IMR-90 (cell line): ENCODE data around the gene GPRC5B. TPM values are rescaled to one million over a fixed set of nuclear protein-coding genes. Genes with fewer than 3 reads are reported as not detected.

Source experiments
- ATAC-seq: fragments of 200-7000 bp; cut with Tn5 transposase; 2 replicates; pipeline ENCODE4 v1.9.1; 2020; ENCODE audit warnings: low read depth, mild to moderate bottlenecking, moderate library complexity
- BruUV-seq: library from RNA; stranded (reverse); fragments of 400-500 nt; replicated peaks from 2 replicates; lab custom pipeline; 2021; lab: Mats Ljungman, UMichigan
- CTCF ChIA-PET: fragments of 300-600 bp; formaldehyde crosslinking; extraction: SDS; loops from one replicate; lab custom pipeline; 2021; ENCODE audit warnings: antibody characterized with exemption; lab: Yijun Ruan, JAX
- POLR2A ChIA-PET: fragments of 300-600 bp; sonication (Branson Sonifier 250); formaldehyde crosslinking; loops from one replicate; lab custom pipeline; 2022; ENCODE audit warnings: antibody characterized with exemption; ENCODE audit not compliant: unreplicated experiment; lab: Charles Lee
- DNase-seq: peaks from one replicate; pipeline ENCODE4 v3.0.0; 2013
- H2AFZ ChIP-seq: replicated peaks from 2 replicates; pipeline ENCODE3; 2013; ENCODE audit warnings: low read length, mild to moderate bottlenecking; ENCODE audit not compliant: poor library complexity
- H2AK5ac ChIP-seq: 2 replicates; pipeline ENCODE4 v1.6.1; 2013; ENCODE audit warnings: low read depth, low read length, inconsistent platforms
- H2AK9ac ChIP-seq: replicated peaks from 2 replicates; pipeline ENCODE3; 2013; ENCODE audit warnings: mild to moderate bottlenecking, low read depth, low read length, moderate library complexity; ENCODE audit not compliant: poor library complexity
- H2BK120ac ChIP-seq: 2 replicates; pipeline ENCODE4 v1.6.1; 2013; ENCODE audit warnings: low read depth, low read length, inconsistent platforms
- H2BK15ac ChIP-seq: 3 replicates; pipeline ENCODE4 v1.6.1; 2013; ENCODE audit warnings: low read depth, low read length, inconsistent platforms
- H2BK20ac ChIP-seq: 2 replicates; pipeline ENCODE4 v1.6.1; 2013; ENCODE audit warnings: low read depth, mild to moderate bottlenecking, inconsistent platforms, low read length, moderate library complexity
- H2BK5ac ChIP-seq: 2 replicates; pipeline ENCODE4 v1.6.1; 2013; ENCODE audit warnings: mild to moderate bottlenecking, low read depth, low read length, inconsistent platforms; ENCODE audit not compliant: poor library complexity, severe bottlenecking
- H3K14ac ChIP-seq: replicated peaks from 2 replicates; pipeline ENCODE4 v1.6.1; 2013; ENCODE audit warnings: low read depth, low read length, inconsistent platforms
- H3K18ac ChIP-seq: 2 replicates; pipeline ENCODE4 v1.6.1; 2013; ENCODE audit warnings: low read depth, low read length, control low read depth
- H3K23ac ChIP-seq: 2 replicates; pipeline ENCODE4 v1.6.1; 2013; ENCODE audit warnings: low read depth, low read length, inconsistent platforms
- H3K27ac ChIP-seq: 2 replicates; pipeline ENCODE4 v1.5.1; 2013; ENCODE audit warnings: mild to moderate bottlenecking, control low read depth, low read length; ENCODE audit not compliant: insufficient read depth
- H3K27me3 ChIP-seq: 2 replicates; pipeline ENCODE4 v1.6.1; 2013; ENCODE audit warnings: low read length; ENCODE audit not compliant: control insufficient read depth, insufficient read depth
- H3K36me3 ChIP-seq: 2 replicates; pipeline ENCODE4 v1.6.1; 2013; ENCODE audit warnings: low read length, mixed read lengths; ENCODE audit not compliant: control insufficient read depth, insufficient read depth
- H3K4ac ChIP-seq: 2 replicates; pipeline ENCODE4 v1.6.1; 2013; ENCODE audit warnings: low read depth, low read length, inconsistent platforms
- H3K4me1 ChIP-seq: 2 replicates; pipeline ENCODE4 v1.6.1; 2013; ENCODE audit warnings: low read length, mixed read lengths; ENCODE audit not compliant: control insufficient read depth, insufficient read depth
- H3K4me2 ChIP-seq: 2 replicates; pipeline ENCODE4 v1.6.1; 2013; ENCODE audit warnings: low read depth, mild to moderate bottlenecking, control low read depth, low read length, moderate library complexity
- H3K4me3 ChIP-seq: 2 replicates; pipeline ENCODE4 v1.5.1; 2013; ENCODE audit warnings: low read depth, mild to moderate bottlenecking, control low read depth, low read length, moderate library complexity; ENCODE audit not compliant: insufficient read depth
- H3K56ac ChIP-seq: 2 replicates; pipeline ENCODE4 v1.6.1; 2013; ENCODE audit warnings: low read length, inconsistent platforms; ENCODE audit not compliant: insufficient read depth; ENCODE audit errors: extremely low read depth
- H3K79me1 ChIP-seq, 2 experiments: 2 replicates each; pipeline ENCODE4 v1.6.1; 2013; ENCODE audit warnings: low read length in 2 of 2, inconsistent platforms in 1 of 2, low read depth in 1 of 2
- H3K9ac ChIP-seq: 2 replicates; pipeline ENCODE4 v1.6.1; 2013; ENCODE audit warnings: low read depth, low read length, control low read depth
- H3K9me1 ChIP-seq: 2 replicates; pipeline ENCODE4 v1.6.1; 2013; ENCODE audit warnings: low read length, inconsistent platforms; ENCODE audit not compliant: insufficient read depth
- H3K9me3 ChIP-seq: 2 replicates; pipeline ENCODE4 v1.6.1; 2013; ENCODE audit warnings: low read length; ENCODE audit not compliant: control insufficient read depth, insufficient read depth
- H4K20me1 ChIP-seq: 2 replicates; pipeline ENCODE4 v1.6.1; 2013; ENCODE audit warnings: low read length, inconsistent platforms; ENCODE audit not compliant: insufficient read depth
- H4K5ac ChIP-seq: 2 replicates; pipeline ENCODE4 v1.6.1; 2013; ENCODE audit warnings: mild to moderate bottlenecking, low read depth, low read length, control low read depth
- H4K8ac ChIP-seq, 2 experiments: 2 replicates each; pipeline ENCODE4 v1.6.1; 2013; ENCODE audit warnings: low read depth in 2 of 2, low read length in 2 of 2, control low read depth in 1 of 2, inconsistent platforms in 1 of 2
- H4K91ac ChIP-seq: 2 replicates; pipeline ENCODE4 v1.6.1; 2013; ENCODE audit warnings: low read depth, low read length, inconsistent platforms; ENCODE audit not compliant: insufficient read depth
- BHLHE40 ChIP-seq: fragments of 150-350 bp; IDR thresholded peaks from 2 replicates; pipeline ENCODE4 v1.6.1; 2016; ENCODE audit warnings: mild to moderate bottlenecking, low read depth, low read length
- CEBPB ChIP-seq: IDR thresholded peaks from 2 replicates; pipeline ENCODE4 v1.6.1; 2012; ENCODE audit warnings: low read depth, low read length, improper control_type of control experiment
- CHD1 ChIP-seq: IDR thresholded peaks from 2 replicates; pipeline ENCODE4 v1.6.1; 2012; ENCODE audit warnings: low read depth, low read length, improper control_type of control experiment
- CTCF ChIP-seq: conservative IDR thresholded peaks from 2 replicates; pipeline ENCODE4 v1.5.1; 2012; ENCODE audit warnings: mild to moderate bottlenecking, low read depth, low read length, improper control_type of control experiment
- FOS ChIP-seq: fragments of 150-350 bp; IDR thresholded peaks from 2 replicates; pipeline ENCODE4 v1.6.1; 2016; ENCODE audit warnings: low read depth, low read length
- MAFK ChIP-seq: IDR thresholded peaks from 2 replicates; pipeline ENCODE4 v1.6.1; 2012; ENCODE audit warnings: low read depth, low read length, improper control_type of control experiment
- NFE2L2 ChIP-seq: fragments of 150-350 bp; IDR thresholded peaks from 2 replicates; pipeline ENCODE4 v1.6.1; 2016; ENCODE audit warnings: low read depth, mild to moderate bottlenecking, low read length
- RAD21 ChIP-seq: IDR thresholded peaks from 2 replicates; pipeline ENCODE4 v1.6.1; 2012; ENCODE audit warnings: low read length, improper control_type of control experiment
- RFX5 ChIP-seq: IDR thresholded peaks from 2 replicates; pipeline ENCODE4 v1.8.0; 2012; ENCODE audit warnings: low read depth, mild to moderate bottlenecking, low read length, moderate library complexity
- WGBS, 2 experiments: methylation state at CpG; one replicate each; pipeline versions ENCODE4 v1.1.5 to v1.1.7; 2013; ENCODE audit warnings: missing lambda C conversion rate in 2 of 2; ENCODE audit not compliant: insufficient read length in 1 of 2; ENCODE audit errors: extremely low coverage in 2 of 2; 5-methylcytosine and 5-hydroxymethylcytosine counted together
- dilution Hi-C: fragments of 300-500 bp; cut with HindIII; formaldehyde crosslinking; loops from one replicate; pipeline ENCODE4 v1.14.3; 2018; ENCODE audit warnings: low sequenced_read_pairs; ENCODE audit not compliant: unreplicated experiment
- in situ Hi-C: fragments of 300-500 bp; cut with MboI; formaldehyde crosslinking; loops from 3 replicates; pipeline ENCODE4 v1.14.3; 2019; ENCODE audit warnings: low sequenced_read_pairs, inconsistent platforms, mixed read lengths
- intact Hi-C: fragments of 100-400 bp; cut with micrococcal nuclease; formaldehyde crosslinking; loops from 2 replicates; pipeline ENCODE4 v1.10.0; 2022
- polyA plus RNA-seq, 3 experiments: library from polyadenylated mRNA; depleted of rRNA; stranded (reverse); fragments of >200 nt; gene quantifications; 2 replicates each; pipeline ENCODE4 v1.2.3, GENCODE V29; 2012; ENCODE audit warnings: low replicate concordance in 1 of 3
- total RNA-seq: library from RNA; depleted of rRNA; stranded (reverse); fragments of >200 nt; gene quantifications from 2 replicates; pipeline ENCODE4 v1.2.3, GENCODE V29; 2012
- TF ChIP-seq, protein P1 (sequence below): fragments of 150-350 bp; IDR thresholded peaks from 2 replicates; pipeline ENCODE4 v1.6.1; 2016; ENCODE audit warnings: low read depth, mild to moderate bottlenecking, low read length, moderate library complexity, borderline replicate concordance

GPRC5B gene
- total and polyA plus RNA-seq, 2 of the 4 experiments (the other 2 are of a cell fraction) = 2.5 to 8.5 TPM

DNA sequence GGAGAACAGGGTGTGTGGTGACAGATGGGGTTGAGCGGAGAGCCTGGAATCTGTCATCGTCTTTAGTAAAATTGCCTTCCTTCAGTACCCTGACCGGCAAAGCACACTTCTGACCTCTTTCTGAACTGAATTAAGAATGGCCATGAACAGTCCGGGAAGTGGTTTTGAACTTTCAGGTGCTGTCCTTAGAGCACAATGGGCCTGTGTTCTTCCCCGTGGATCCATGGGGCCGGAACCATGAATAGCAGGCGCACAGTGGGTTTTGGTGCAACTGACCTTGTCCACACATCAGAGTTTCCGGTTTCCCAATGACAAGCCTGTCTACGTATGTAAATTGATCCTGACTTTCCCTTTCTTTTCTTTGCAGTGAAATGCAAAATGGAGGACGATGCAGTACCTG is 28.5 kb downstream of the GPRC5B start:
- TF ChIP-seq RAD21 = no peak
- TF ChIP-seq BHLHE40 = no peak
- TF ChIP-seq CEBPB = no peak
- no peak for TF ChIP-seq NFE2L2
- no peak for TF ChIP-seq CTCF
- no peak for TF ChIP-seq CHD1
- no peak for TF ChIP-seq RFX5
- no peak for TF ChIP-seq MAFK
- no peak for TF ChIP-seq FOS
- TF ChIP-seq, protein P1, sequence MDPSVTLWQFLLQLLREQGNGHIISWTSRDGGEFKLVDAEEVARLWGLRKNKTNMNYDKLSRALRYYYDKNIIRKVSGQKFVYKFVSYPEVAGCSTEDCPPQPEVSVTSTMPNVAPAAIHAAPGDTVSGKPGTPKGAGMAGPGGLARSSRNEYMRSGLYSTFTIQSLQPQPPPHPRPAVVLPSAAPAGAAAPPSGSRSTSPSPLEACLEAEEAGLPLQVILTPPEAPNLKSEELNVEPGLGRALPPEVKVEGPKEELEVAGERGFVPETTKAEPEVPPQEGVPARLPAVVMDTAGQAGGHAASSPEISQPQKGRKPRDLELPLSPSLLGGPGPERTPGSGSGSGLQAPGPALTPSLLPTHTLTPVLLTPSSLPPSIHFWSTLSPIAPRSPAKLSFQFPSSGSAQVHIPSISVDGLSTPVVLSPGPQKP = no peak
- no TSS peak for BruUV-seq

More for the DNA sequence above, 28.5 kb downstream of the GPRC5B start:
- Histone ChIP-seq H3K23ac (no peak overlapping the region), H2BK5ac (no peak overlapping the region), H3K9me3 (no peaks in the 10 kb centered on the region), H3K36me3 (peaks cover 1% of the 10 kb centered on the region; the same call in 1 of the 2 replicates), H3K4me3 (no peak overlapping the region), H3K9ac (no peak overlapping the region), H3K14ac (no peak overlapping the region), H2AK9ac (no peak overlapping the region), H3K9me1 (peaks cover 6% of the 10 kb centered on the region; the same call in 1 of the 2 replicates), H2AK5ac (no peak overlapping the region), H4K8ac (no peak overlapping the region), H3K27me3 (no peaks in the 10 kb centered on the region), H3K4ac (no peak overlapping the region), H3K4me1 (peaks cover 3% of the 10 kb centered on the region; the same call in 1 of the 2 replicates), H4K91ac (no peak overlapping the region), H3K79me1 (no peaks in the 10 kb centered on the region), H3K4me2 (no peak overlapping the region), H3K18ac (no peak overlapping the region), H2BK15ac (no peak overlapping the region), H2BK120ac (no peak overlapping the region), H4K20me1 (no peaks in the 10 kb centered on the region), H3K56ac (no peak overlapping the region), H4K5ac (no peak overlapping the region), H2AFZ (no peak overlapping the region), H2BK20ac (no peak overlapping the region), H3K27ac (no peak overlapping the region)
- no peak for DNase-seq
- ChIA-PET CTCF (no interaction called here), POLR2A (no interaction called here)
- ATAC-seq = no peak
- intact Hi-C loops = no loop called here
- dilution Hi-C loops = no loop called here
- in situ Hi-C loops = no loop called here
- 98% methylated on average over 5 of the region's 10 CpGs; no CpG with 5 or more reads in 1 of the 2 experiments for WGBS, 2 experiments
